Epithelial cell of umbilical artery (primary cell): ENCODE data around the gene NLRP1. TPM values are rescaled to one million over a fixed set of nuclear protein-coding genes. Genes with fewer than 3 reads are reported as not detected.

Experiments used
- total RNA-seq: library from RNA; depleted of rRNA; stranded (reverse); fragments of >200 nt; gene quantifications from 2 replicates; pipeline ENCODE4 v1.2.3, GENCODE V29; 2014

Gene NLRP1
- total RNA-seq: 18.7 and 20.5 TPM in 2 replicates

DNA sequence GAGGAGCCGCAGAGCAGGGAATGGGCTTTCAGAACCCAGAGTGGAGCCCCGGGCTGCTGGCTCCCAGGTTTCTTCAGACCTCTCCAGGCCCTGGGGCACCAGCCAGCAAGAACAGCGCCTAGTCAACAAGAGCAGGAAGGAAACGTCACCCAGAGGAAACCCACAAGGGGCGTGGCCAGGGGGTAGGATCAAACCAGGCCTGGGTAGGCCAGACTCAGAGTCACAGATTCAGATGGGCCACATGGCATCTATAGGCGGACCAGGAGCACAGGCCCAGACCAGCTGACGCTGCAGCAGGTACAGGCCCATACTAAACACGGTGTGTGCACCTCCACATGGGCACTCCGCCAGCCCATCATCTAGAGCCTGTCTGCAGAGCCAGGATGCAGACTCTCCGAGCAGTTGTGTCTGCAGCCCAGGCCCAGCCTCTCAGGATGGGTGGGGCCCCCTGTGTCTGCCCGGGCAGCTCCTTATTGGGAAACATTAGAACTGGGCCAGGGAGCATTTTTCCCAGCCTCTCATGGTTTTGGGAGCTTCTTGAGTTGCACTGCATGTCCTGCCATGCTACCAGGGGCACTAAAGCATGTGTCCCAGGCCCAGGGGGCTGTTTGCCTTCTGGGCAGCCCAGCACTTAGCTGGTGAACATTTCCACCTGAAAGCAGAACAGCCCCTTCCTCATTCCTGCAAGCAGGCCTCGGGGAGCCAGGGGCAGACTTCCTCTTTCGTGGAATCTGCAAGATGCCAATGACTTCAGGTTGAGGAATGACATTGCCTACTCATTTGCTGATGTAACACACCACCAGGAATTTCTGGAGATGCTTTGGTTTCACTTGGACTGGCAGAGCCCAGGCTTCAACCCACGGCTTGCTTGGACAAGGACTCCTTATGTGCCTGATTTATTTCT lies at the start of gene NLRP1:
Gene NLRP1, minus strand, starts transcription at position 127 of the 904 bp plus-strand sequence. CDS start 552 bp downstream, outside the sequence.

DNA sequence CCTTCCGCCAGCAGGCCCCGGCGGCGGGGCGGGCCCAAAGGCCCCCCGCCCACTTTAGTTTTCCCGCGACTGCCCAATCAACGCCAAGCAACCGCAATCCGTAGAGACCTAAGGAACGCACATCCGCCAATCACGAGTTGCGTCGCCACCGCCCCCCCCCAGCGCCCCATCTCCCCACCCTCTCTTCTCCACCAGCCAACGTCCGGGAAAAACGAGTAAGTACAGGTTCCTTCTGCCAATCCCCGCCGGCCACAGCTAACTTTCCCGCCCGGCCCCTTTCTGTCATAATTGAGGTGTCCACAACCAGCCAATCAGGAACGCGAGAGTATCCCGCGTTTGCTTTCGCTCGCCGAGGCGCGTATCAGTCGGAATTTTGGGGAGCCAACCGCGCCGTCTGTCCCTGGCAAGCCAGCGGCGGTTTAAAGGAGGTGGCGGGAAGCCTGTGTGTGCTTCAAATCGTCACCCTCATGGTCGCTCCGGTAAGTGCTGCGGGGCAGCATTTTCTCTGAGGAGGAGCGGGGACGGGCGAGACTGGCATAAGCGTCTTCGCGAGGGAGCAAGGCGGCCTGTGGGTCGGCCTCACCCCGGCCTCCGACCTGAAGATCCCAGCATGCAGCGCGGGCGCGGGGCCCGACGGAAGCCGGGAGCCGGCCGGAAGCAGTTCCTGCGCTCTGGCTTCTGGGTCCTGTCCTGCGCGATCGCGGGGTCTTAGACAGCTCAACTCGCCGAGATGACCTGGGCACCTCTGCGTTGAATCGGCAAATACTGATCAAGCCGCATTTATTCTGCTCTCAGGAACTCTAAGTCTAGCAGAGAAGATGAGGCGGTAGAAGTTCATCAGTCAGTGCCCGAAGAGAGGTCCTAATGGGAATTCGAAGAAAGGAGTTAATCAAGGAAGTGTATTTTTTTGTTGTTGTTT lies 97.8 kb downstream of the NLRP1 start, which contains the start of gene MIS12:
Gene MIS12, plus strand, starts transcription at position 361 of the 919 bp plus-strand sequence. CDS start 2,297 bp downstream, outside the sequence.

DNA sequence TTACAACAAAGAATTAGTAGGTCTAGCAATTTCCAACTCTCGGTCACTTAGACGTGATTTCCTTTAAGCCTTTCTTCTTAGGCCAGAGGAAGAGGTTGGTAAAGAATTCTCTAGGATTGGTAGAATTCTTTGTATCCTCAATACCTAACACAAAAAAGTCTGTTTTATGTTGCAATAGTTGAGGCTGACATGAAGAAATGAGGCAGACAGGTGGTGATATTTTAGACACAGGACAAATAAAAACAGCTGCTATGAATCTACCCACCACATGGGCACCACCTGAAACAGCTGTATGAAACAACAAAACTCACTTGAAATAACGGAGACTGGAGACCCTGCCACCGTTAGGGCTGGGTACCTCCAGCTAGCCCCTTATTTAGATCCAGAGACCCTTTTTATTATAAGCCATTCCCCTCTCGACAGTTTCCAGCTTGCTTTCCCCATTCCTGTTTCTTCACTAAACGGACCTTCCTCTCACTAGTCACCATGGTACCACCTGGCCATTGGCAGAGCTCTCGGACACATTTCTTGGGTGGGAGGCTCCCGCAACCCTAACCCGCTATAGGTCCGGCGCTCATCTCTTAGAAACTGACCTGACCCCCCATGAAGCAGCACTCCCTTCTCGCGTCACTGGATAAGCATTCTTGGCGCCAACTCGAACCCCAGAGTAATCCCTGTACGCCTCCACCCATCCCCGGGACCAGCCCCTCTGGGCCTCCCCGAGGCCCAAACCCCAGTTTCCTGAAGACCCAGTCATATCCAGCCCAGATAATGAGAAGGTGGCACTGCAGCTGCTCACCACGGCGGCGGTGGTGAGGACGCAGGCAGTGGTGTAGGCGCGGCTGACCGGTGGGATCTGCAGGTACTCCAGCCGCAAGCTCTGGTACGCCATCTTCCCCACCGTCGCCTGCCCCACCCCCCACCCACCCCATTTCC lies 98.8 kb downstream of the NLRP1 start, which contains the start of gene DERL2:
Gene DERL2, minus strand, starts transcription at position 909 of the 936 bp plus-strand sequence. Its CDS starts 17 bp downstream, at position 892.

Other genes with a start within 250 kb of the NLRP1 start
- gene NUP88, start 164.8 kb downstream of the NLRP1 start, total RNA-seq: 72.9 and 128 TPM in 2 replicates
- gene RPAIN, start 164.3 kb downstream of the NLRP1 start, total RNA-seq: 80.9 and 83.0 TPM in 2 replicates
- 424 and 458 TPM in 2 replicates for gene C1QBP, start 145.4 kb downstream of the NLRP1 start, total RNA-seq
- 12.5 and 15.3 TPM in 2 replicates for gene DHX33, start 115.5 kb downstream of the NLRP1 start, total RNA-seq
- gene DERL2, start 98.3 kb downstream of the NLRP1 start, total RNA-seq: 27.6 and 37.1 TPM in 2 replicates
- gene MIS12, start 97.9 kb downstream of the NLRP1 start, total RNA-seq: 23.4 and 24.0 TPM in 2 replicates